Measurements from ENCODE around the gene MACROD2.
"Not testable (repeated sequence)": the region's sequence is repeated elsewhere in the genome, so short reads cannot be mapped to it uniquely, and the experiment has no call there.

MACROD2 gene

DNA sequence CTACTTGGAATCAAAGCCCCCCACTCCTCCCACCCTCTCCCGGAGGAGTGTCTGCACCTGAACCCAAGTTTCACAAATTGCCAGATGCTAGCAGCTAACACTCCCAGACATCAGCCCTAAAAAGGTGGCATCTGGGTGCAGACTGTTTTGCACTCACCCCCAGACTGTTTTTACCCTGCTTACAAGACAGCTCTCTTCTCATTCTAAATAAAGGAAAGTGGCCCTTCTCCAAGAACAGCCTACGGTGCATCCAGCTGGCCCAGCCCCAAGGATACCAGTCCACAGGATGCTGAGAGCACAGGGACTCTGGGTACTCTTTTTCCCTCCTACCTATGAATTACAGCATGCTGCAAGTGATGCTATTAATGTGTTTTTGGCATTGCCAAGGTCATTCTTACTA, 1184.1 kb downstream of the MACROD2 start:
- DNase-seq (ENCODE audit: insufficient read length, low spot score) (no peak), FAIRE-seq (no peak)
- no peak for TF ChIP-seq TAF1 (IDR thresholded peaks at IDR 0.05; ENCODE audit: low read depth, low read length)
- no peak for TF ChIP-seq PAX5 (IDR thresholded peaks at IDR 0.05; ENCODE audit: insufficient read depth, low read length, severe bottlenecking)
- no peak for TF ChIP-seq POU2F2 (IDR thresholded peaks at IDR 0.05; ENCODE audit: low read depth, low read length)
- no peak for TF ChIP-seq SPI1 (IDR thresholded peaks at IDR 0.05; ENCODE audit: low read depth, low read length)
- TF ChIP-seq POLR2A (IDR thresholded peaks at IDR 0.05; ENCODE audit: low read depth, low read length): no peak

DNA sequence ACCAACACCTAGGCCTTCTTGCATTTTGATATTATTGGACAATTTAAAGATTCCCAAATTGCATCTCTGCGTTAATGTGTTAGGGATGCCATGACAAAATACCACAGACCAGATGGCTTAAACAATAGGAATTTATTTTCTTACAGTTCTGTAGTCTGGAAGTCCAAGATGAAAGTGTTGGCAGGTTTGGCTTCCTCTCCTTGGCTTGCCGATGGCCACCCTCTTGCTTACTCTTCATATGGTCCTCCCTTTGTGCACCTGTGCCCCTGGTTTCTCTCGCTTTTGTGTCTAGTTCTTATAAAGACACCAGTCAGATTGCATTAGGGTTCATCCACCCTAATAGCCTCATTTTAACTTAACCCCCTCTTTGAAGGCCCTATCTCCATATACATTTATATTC, 1184.5 kb downstream of the MACROD2 start:
- FAIRE-seq: no peak

GRCh38 chr20:15185322-15185721, 1190.0 kb downstream of the MACROD2 start:
- DNase-seq (ENCODE audit: insufficient read length, low spot score): no peak
- FAIRE-seq: no peak
- TF ChIP-seq POLR2A (IDR thresholded peaks at IDR 0.05; ENCODE audit: low read depth, low read length): no peak
- TF ChIP-seq PAX5 (IDR thresholded peaks at IDR 0.05; ENCODE audit: insufficient read depth, low read length, severe bottlenecking): no peak
- no peak for TF ChIP-seq POLR2AphosphoS5 (IDR thresholded peaks at IDR 0.05; ENCODE audit: low read depth, low read length)
- no peak for TF ChIP-seq POU2F2 (IDR thresholded peaks at IDR 0.05; ENCODE audit: low read depth, low read length)
- TF ChIP-seq SPI1 (IDR thresholded peaks at IDR 0.05; ENCODE audit: low read depth, low read length): no peak

More for the DNA sequence above, 1184.5 kb downstream of the MACROD2 start:
- no peak for DNase-seq (ENCODE audit: insufficient read length, low spot score)
- TF ChIP-seq SPI1 (IDR thresholded peaks at IDR 0.05; ENCODE audit: low read depth, low read length) (no peak), POLR2A (IDR thresholded peaks at IDR 0.05; ENCODE audit: low read depth, low read length) (no peak), POLR2AphosphoS5 (IDR thresholded peaks at IDR 0.05; ENCODE audit: low read depth, low read length) (no peak), PAX5 (IDR thresholded peaks at IDR 0.05; ENCODE audit: insufficient read depth, low read length, severe bottlenecking) (no peak)

- DNase-seq (ENCODE audit: insufficient read length, low spot score) (no peak), FAIRE-seq (no peak)
- no peak for TF ChIP-seq TAF1 (IDR thresholded peaks at IDR 0.05; ENCODE audit: low read depth, low read length)
- TF ChIP-seq PAX5 (IDR thresholded peaks at IDR 0.05; ENCODE audit: insufficient read depth, low read length, severe bottlenecking): no peak
- TF ChIP-seq POLR2A (IDR thresholded peaks at IDR 0.05; ENCODE audit: low read depth, low read length): no peak
- no peak for TF ChIP-seq POLR2AphosphoS5 (IDR thresholded peaks at IDR 0.05; ENCODE audit: low read depth, low read length)
- no peak for TF ChIP-seq POU2F2 (IDR thresholded peaks at IDR 0.05; ENCODE audit: low read depth, low read length)
- no peak for TF ChIP-seq SPI1 (IDR thresholded peaks at IDR 0.05; ENCODE audit: low read depth, low read length)
Measured at GRCh38 chr20:15185913-15186312, 1190.6 kb downstream of the MACROD2 start.

DNA sequence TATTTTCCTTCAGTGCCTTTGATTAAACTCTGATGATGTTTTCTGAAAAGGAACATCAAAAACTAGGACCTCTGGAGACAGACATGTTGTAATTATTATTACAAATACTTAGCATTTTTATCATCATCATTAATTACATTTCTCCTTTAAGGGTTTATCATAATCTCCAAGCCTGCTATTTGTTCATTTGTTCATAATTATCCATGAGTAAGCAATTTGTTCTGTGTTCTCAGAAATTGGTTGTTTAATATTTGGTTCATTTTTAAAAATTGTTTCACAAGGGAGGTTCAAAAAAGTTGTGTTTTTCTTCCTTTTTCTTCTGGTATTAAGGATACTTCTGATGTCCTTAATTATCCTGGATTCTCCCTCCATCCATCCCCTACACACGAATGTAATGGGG, 1192.3 kb downstream of the MACROD2 start:
- TF ChIP-seq PAX5 (IDR thresholded peaks at IDR 0.05; ENCODE audit: insufficient read depth, low read length, severe bottlenecking): no peak
- no peak for TF ChIP-seq POU2F2 (IDR thresholded peaks at IDR 0.05; ENCODE audit: low read depth, low read length)
- TF ChIP-seq TAF1 (IDR thresholded peaks at IDR 0.05; ENCODE audit: low read depth, low read length): no peak
- TF ChIP-seq SPI1 (IDR thresholded peaks at IDR 0.05; ENCODE audit: low read depth, low read length): no peak
- no peak for TF ChIP-seq POLR2A (IDR thresholded peaks at IDR 0.05; ENCODE audit: low read depth, low read length)
- no peak for TF ChIP-seq POLR2AphosphoS5 (IDR thresholded peaks at IDR 0.05; ENCODE audit: low read depth, low read length)
- DNase-seq (ENCODE audit: insufficient read length, low spot score): no peak
- FAIRE-seq: no peak

- TF ChIP-seq POLR2AphosphoS5 (IDR thresholded peaks at IDR 0.05; ENCODE audit: low read depth, low read length): no peak
- no peak for TF ChIP-seq POLR2A (IDR thresholded peaks at IDR 0.05; ENCODE audit: low read depth, low read length)
- no peak for TF ChIP-seq TAF1 (IDR thresholded peaks at IDR 0.05; ENCODE audit: low read depth, low read length)
- TF ChIP-seq POU2F2 (IDR thresholded peaks at IDR 0.05; ENCODE audit: low read depth, low read length): no peak
- TF ChIP-seq PAX5 (IDR thresholded peaks at IDR 0.05; ENCODE audit: insufficient read depth, low read length, severe bottlenecking): no peak
- TF ChIP-seq SPI1 (IDR thresholded peaks at IDR 0.05; ENCODE audit: low read depth, low read length): no peak
- FAIRE-seq (no peak), DNase-seq (ENCODE audit: insufficient read length, low spot score) (no peak)
Measured at GRCh38 chr20:15188415-15188814, 1193.1 kb downstream of the MACROD2 start.

- DNase-seq (ENCODE audit: insufficient read length, low spot score): no peak
- no peak for FAIRE-seq
Measured at GRCh38 chr20:15191082-15191723, 1195.9 kb downstream of the MACROD2 start.

DNA sequence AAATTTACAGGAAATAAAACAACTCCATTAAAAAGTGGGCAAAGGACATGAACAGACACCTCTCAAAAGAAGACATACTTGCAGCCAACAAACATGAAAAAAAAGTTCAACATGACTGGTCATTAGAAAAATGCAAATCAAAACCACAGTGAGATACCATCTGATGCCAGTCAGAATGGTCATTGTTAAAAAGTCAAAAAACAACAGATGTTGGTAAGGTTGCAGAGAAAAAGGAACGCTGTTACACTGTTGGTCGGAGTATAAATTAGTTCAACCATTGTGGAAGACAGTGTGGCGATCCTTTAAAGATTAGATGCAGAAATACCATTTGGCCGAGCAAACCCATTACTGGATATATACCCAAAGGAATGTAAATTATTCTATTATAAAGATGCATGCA, 1200.1 kb downstream of the MACROD2 start:
- DNase-seq (ENCODE audit: insufficient read length, low spot score) (no peak), FAIRE-seq (no peak)
- TF ChIP-seq TAF1 (IDR thresholded peaks at IDR 0.05; ENCODE audit: low read depth, low read length) (no peak), POU2F2 (IDR thresholded peaks at IDR 0.05; ENCODE audit: low read depth, low read length) (no peak), SPI1 (IDR thresholded peaks at IDR 0.05; ENCODE audit: low read depth, low read length) (no peak), PAX5 (IDR thresholded peaks at IDR 0.05; ENCODE audit: insufficient read depth, low read length, severe bottlenecking) (no peak), POLR2AphosphoS5 (IDR thresholded peaks at IDR 0.05; ENCODE audit: low read depth, low read length) (no peak), POLR2A (IDR thresholded peaks at IDR 0.05; ENCODE audit: low read depth, low read length) (no peak)

More at GRCh38 chr20:15191082-15191723, 1195.9 kb downstream of the MACROD2 start:
- TF ChIP-seq POLR2A (IDR thresholded peaks at IDR 0.05; ENCODE audit: low read depth, low read length) (no peak), PAX5 (IDR thresholded peaks at IDR 0.05; ENCODE audit: insufficient read depth, low read length, severe bottlenecking) (no peak), TAF1 (IDR thresholded peaks at IDR 0.05; ENCODE audit: low read depth, low read length) (no peak), SPI1 (IDR thresholded peaks at IDR 0.05; ENCODE audit: low read depth, low read length) (no peak)

GRCh38 chr20:15196547-15197255, 1201.4 kb downstream of the MACROD2 start:
- FAIRE-seq (no peak), DNase-seq (ENCODE audit: insufficient read length, low spot score) (no peak)
- TF ChIP-seq POLR2AphosphoS5 (IDR thresholded peaks at IDR 0.05; ENCODE audit: low read depth, low read length) (no peak), SPI1 (IDR thresholded peaks at IDR 0.05; ENCODE audit: low read depth, low read length) (peak; percentile 38; the same call in 1 of the 2 replicates), POU2F2 (IDR thresholded peaks at IDR 0.05; ENCODE audit: low read depth, low read length) (no peak)

GRCh38 chr20:15198017-15198416, 1202.7 kb downstream of the MACROD2 start:
- FAIRE-seq; DNase-seq (ENCODE audit: insufficient read length, low spot score): not testable (repeated sequence)
